ENCODE measurements around the gene TMOD2. TPM values are rescaled to one million over a fixed set of nuclear protein-coding genes. Genes with fewer than 3 reads are reported as not detected.

TMOD2 gene
- total and polyA plus RNA-seq, 2 experiments from 2014 or later: 3.0 to 5.9 TPM

- no peaks in the 10 kb centered on the region for H3K79me2 ChIP-seq (replicated peaks; ENCODE audit: insufficient read depth)
- no peak overlapping the region for H3K4me3 ChIP-seq
- H3K27me3 ChIP-seq (ENCODE audit: insufficient read depth): no peaks in the 10 kb centered on the region
- Mint-ChIP-seq H3K9me3 (peaks cover 3% of the 10 kb centered on the region; the same call in 1 of the 3 replicates), H3K4me1 (peaks cover 2% of the 10 kb centered on the region; the same call in 1 of the 3 replicates), H3K36me3 (ENCODE audit: low read depth) (peaks cover 3% of the 10 kb centered on the region; the same call in 2 of the 3 replicates), H3K27ac (no peak overlapping the region), H3K27me3 (ENCODE audit: insufficient read depth, low read depth, poor library complexity) (peaks cover 3% of the 10 kb centered on the region), H3K4me3 (no peak overlapping the region)
- no peak for DNase-seq (ENCODE audit: low spot score)
- H3K36me3 ChIP-seq (ENCODE audit: insufficient read depth): no peaks in the 10 kb centered on the region
- no peak overlapping the region for H3K27ac ChIP-seq (ENCODE audit: low read depth)
- no peaks in the 10 kb centered on the region for H3F3A ChIP-seq (replicated peaks; ENCODE audit: low read depth)
- ATAC-seq: no peak
- H4K20me1 ChIP-seq (replicated peaks; ENCODE audit: insufficient read depth): no peaks in the 10 kb centered on the region
- TF ChIP-seq STAT1 (IDR thresholded peaks at IDR 0.05; ENCODE audit: unreplicated experiment): no peak
- no peak for TF ChIP-seq ZNF462 (CRISPR knock-in tag; IDR thresholded peaks at IDR 0.05)
- TF ChIP-seq CREB1 (CRISPR knock-in tag; IDR thresholded peaks at IDR 0.05; ENCODE audit: low read depth): no peak
- no peak for TF ChIP-seq ZNF331 (CRISPR knock-in tag; IDR thresholded peaks at IDR 0.05; ENCODE audit: low read depth)
- no peak for TF ChIP-seq EZH2phosphoT487 (IDR thresholded peaks at IDR 0.05; ENCODE audit: unreplicated experiment)
- TF ChIP-seq POLR2AphosphoS5 (IDR thresholded peaks at IDR 0.05; ENCODE audit: low read depth): no peak
- TF ChIP-seq REST (IDR thresholded peaks at IDR 0.05; ENCODE audit: unreplicated experiment): no peak
- TF ChIP-seq NANOG (IDR thresholded peaks at IDR 0.05; ENCODE audit: borderline replicate concordance): no peak
- TF ChIP-seq ETS1 (IDR thresholded peaks at IDR 0.05): no peak
- TF ChIP-seq JUNB (IDR thresholded peaks at IDR 0.05; ENCODE audit: unreplicated experiment): no peak
- no peak for TF ChIP-seq EZH2 (IDR thresholded peaks at IDR 0.05; ENCODE audit: low read depth, unreplicated experiment)
- no peak for TF ChIP-seq CTCF (conservative IDR thresholded peaks at IDR 0.05; ENCODE audit: low read depth in 2 of 2)
- no peak for TF ChIP-seq ZNF114 (CRISPR knock-in tag; IDR thresholded peaks at IDR 0.05)
- H2AFZ ChIP-seq: no peak overlapping the region
- no peak overlapping the region for H3K4me2 ChIP-seq
- no peaks in the 10 kb centered on the region for H3K4me1 ChIP-seq (ENCODE audit: insufficient read depth)
- no peaks in the 10 kb centered on the region for H3K9me2 ChIP-seq (ENCODE audit: insufficient read depth)
Measured at GRCh38 chr15:51780636-51781035, 29.2 kb downstream of the TMOD2 start.
